Left lung (tissue), 10 donors: ENCODE data around the gene ZNF212. TPM values are rescaled to one million over a fixed set of nuclear protein-coding genes. Genes with fewer than 3 reads are reported as not detected.
A peak's percentile ranks its signal among the peaks of the same experiment; 100 is the strongest.
"Not testable (repeated sequence)": the region's sequence is repeated elsewhere in the genome, so short reads cannot be mapped to it uniquely, and the experiment has no call there.

Experiments used
- ATAC-seq: fragments of 200-7000 bp; cut with Tn5 transposase; one replicate; pipeline ENCODE4 v1.9.1; 2020; ENCODE audit warnings: moderate library complexity
- DNase-seq, 4 donors: peaks; one replicate each; pipeline ENCODE4 v3.0.0-alpha.2; 2013 to 2020
- H3K27ac ChIP-seq, 2 donors: fragments of 200-600 bp; sonication (generic) in 1 of 2; one replicate each; pipeline versions ENCODE4 v1.5.0 to v1.8.0; 2020 to 2021
- H3K27me3 ChIP-seq, 2 donors: fragments of 200-600 bp; sonication (generic) in 1 of 2; one replicate each; pipeline versions ENCODE4 v1.5.0 to v1.8.0; 2020 to 2021
- H3K36me3 ChIP-seq, 2 donors: fragments of 200-600 bp; sonication (generic) in 1 of 2; one replicate each; pipeline versions ENCODE4 v1.5.0 to v1.8.0; 2020 to 2021
- H3K4me1 ChIP-seq, 2 donors: fragments of 200-600 bp; one replicate each; pipeline ENCODE4 v1.8.0; 2021
- H3K4me3 ChIP-seq, 2 donors: fragments of 200-600 bp; sonication (generic) in 1 of 2; one replicate each; pipeline versions ENCODE4 v1.5.0 to v1.8.0; 2020 to 2021; ENCODE audit warnings: mild to moderate bottlenecking in 1 of 2
- H3K9me3 ChIP-seq, 2 donors: fragments of 200-600 bp; sonication (generic) in 1 of 2; one replicate each; pipeline versions ENCODE4 v1.5.0 to v1.8.0; 2020 to 2021
- intact Hi-C, 2 donors: fragments of 100-400 bp; cut with DNase I; formaldehyde crosslinking; loops; one replicate each; pipeline versions ENCODE4 v1.11.2 to v1.14.2; 2022
- polyA plus RNA-seq, 6 donors: library from polyadenylated mRNA; unstranded; fragments of 120-200 nt; gene quantifications; one replicate each; pipeline ENCODE4 v1.2.1, GENCODE V29; 2013; ENCODE audit not compliant: insufficient read length in 6 of 6
- total RNA-seq, 2 donors: library from RNA; stranded (reverse); fragmentation: NEBNext Ultra II Directional; extraction: Animal tissue kit (Norgen Biotek cat#: 25700); gene quantifications; one replicate each; pipeline ENCODE4 v1.2.1, GENCODE V29; 2021
- TF ChIP-seq, protein P1 (sequence below), 2 donors: fragments of 200-600 bp; sonication (generic) in 1 of 2; IDR thresholded peaks; one replicate each; pipeline versions ENCODE4 v1.5.0 to v1.8.0; 2021; ENCODE audit warnings: antibody characterized with exemption in 2 of 2
- donor health status: DM: no; HTN: yes; CAD: no.
- donor health status: DM: no; HTN: no; CAD: no.

ZNF212 gene
- total and polyA plus RNA-seq, 8 donors: 7.4 to 18.1 (median 16.0) TPM

DNA sequence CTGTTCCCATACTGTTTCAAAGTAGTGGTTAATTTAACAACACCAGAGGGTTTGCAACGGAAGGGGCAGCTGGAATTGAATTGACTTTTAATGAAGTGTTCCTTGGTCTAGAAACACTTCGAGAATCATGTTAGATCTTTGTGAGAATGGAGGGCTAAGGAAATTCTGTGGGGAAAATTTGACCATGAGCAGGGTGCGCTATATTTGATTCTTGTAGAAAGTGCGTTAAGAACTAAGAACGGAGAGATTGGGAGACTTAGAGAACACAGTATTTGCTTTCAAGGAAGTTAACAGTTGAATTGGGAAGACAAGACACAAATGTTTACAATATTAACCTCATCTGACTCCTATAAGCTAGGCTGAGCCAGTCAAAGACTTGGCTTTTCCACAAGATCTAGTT lies 1.2 kb downstream of the ZNF212 start:
- H3K4me1 ChIP-seq: peaks cover 9 to 21% of the 10 kb centered on the region in 2 donors
- ATAC-seq (no peak), DNase-seq (no peak)
- H3K27ac ChIP-seq: no peak overlapping the region
- peaks cover 0 to 3% of the 10 kb centered on the region in 2 donors for H3K9me3 ChIP-seq
- peak overlapping the region in 1 of 2 donors; percentile 82 for H3K4me3 ChIP-seq
- H3K36me3 ChIP-seq: no peaks in the 10 kb centered on the region
- intact Hi-C loops: no loop called here
- H3K27me3 ChIP-seq: peaks cover 0 to 8% of the 10 kb centered on the region in 2 donors
- TF ChIP-seq, protein P1, sequence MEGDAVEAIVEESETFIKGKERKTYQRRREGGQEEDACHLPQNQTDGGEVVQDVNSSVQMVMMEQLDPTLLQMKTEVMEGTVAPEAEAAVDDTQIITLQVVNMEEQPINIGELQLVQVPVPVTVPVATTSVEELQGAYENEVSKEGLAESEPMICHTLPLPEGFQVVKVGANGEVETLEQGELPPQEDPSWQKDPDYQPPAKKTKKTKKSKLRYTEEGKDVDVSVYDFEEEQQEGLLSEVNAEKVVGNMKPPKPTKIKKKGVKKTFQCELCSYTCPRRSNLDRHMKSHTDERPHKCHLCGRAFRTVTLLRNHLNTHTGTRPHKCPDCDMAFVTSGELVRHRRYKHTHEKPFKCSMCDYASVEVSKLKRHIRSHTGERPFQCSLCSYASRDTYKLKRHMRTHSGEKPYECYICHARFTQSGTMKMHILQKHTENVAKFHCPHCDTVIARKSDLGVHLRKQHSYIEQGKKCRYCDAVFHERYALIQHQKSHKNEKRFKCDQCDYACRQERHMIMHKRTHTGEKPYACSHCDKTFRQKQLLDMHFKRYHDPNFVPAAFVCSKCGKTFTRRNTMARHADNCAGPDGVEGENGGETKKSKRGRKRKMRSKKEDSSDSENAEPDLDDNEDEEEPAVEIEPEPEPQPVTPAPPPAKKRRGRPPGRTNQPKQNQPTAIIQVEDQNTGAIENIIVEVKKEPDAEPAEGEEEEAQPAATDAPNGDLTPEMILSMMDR (IDR thresholded peaks at IDR 0.05): no peak

DNA sequence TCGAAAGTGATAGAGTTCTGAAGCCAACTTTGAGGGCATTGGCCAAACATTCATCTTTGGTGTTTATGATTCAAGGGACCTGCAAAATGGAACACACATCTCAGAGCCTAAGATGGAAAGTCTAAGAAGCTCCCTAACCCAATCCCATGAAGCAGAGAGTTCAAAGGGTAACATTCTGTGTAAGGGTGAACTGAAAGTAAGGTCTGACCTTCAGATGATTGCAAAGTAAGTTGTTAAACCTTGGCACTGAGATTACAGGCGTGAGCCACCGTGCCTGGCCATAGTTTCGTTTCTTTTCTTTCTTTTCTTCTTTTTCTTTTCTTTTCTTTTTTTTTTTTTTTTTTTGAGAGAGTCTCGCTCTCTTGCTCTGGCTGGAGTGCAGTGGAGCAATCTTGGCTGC lies 2.2 kb downstream of the ZNF212 start:
- no peak overlapping the region for H3K4me3 ChIP-seq
- no peaks in the 10 kb centered on the region for H3K27me3 ChIP-seq
- no peaks in the 10 kb centered on the region for H3K36me3 ChIP-seq
- peaks cover 0 to 3% of the 10 kb centered on the region in 2 donors for H3K9me3 ChIP-seq
- TF ChIP-seq, protein P1 (IDR thresholded peaks at IDR 0.05): no peak
- intact Hi-C loops: no loop called here
- no peak overlapping the region for H3K27ac ChIP-seq
- H3K4me1 ChIP-seq: peaks cover 9 to 21% of the 10 kb centered on the region in 2 donors
- ATAC-seq (no peak), DNase-seq (no peak)

DNA sequence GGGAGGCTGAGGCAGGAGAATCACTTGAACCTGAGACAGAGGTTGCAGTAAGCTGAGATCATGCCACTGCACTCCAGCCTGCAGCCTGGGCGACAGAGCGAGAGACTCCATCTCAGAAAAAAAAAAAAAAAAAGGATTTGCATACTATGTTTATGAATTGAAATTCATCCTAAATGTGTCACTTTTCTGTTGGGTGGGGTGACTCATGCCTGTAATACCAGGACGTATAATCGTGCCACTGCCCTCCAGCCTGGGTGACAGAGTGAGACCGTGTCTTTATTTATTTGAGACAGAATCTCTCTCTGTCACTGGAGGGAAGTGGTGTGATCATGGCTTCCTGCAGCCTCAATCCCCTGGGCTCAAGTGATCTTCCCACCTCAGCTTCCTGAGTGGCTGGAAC lies 5.8 kb downstream of the ZNF212 start:
- Histone ChIP-seq H3K4me1 (peaks cover 9 to 12% of the 10 kb centered on the region in 2 donors), H3K36me3 (peaks cover 0 to 6% of the 10 kb centered on the region in 2 donors), H3K27ac (no peak overlapping the region), H3K27me3 (no peaks in the 10 kb centered on the region), H3K9me3 (peaks cover 0 to 3% of the 10 kb centered on the region in 2 donors), H3K4me3 (no peak overlapping the region)
- intact Hi-C loops: no loop called here
- TF ChIP-seq, protein P1 (IDR thresholded peaks at IDR 0.05): no peak
- ATAC-seq (no peak), DNase-seq (no peak)

DNA sequence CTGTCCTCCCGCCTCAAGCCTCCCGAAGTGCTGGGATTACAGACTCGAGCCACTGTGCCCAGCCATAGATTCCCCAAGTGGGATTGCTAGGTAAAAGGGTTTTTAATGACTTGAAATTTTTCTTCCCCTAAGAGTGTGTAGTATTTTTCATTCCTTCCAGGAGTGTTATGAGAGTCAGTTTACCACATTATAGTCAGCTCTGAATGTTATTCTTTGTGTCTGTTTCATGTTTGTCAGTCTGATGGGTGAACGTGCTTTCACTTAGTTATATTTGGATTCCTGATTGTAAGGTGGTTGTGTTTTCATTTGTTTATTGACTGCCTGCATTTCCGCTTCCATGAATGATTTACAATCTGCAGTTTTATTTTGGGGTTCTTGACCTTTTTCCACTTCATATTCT lies 6.3 kb downstream of the ZNF212 start:
- Histone ChIP-seq H3K9me3 (peaks cover 0 to 3% of the 10 kb centered on the region in 2 donors), H3K4me3 (no peak overlapping the region), H3K4me1 (peaks cover 4 to 7% of the 10 kb centered on the region in 2 donors), H3K27me3 (no peaks in the 10 kb centered on the region), H3K27ac (no peak overlapping the region), H3K36me3 (peaks cover 0 to 11% of the 10 kb centered on the region in 2 donors)
- TF ChIP-seq, protein P1 (IDR thresholded peaks at IDR 0.05): no peak
- DNase-seq (no peak), ATAC-seq (no peak)
- intact Hi-C loops: no loop called here

DNA sequence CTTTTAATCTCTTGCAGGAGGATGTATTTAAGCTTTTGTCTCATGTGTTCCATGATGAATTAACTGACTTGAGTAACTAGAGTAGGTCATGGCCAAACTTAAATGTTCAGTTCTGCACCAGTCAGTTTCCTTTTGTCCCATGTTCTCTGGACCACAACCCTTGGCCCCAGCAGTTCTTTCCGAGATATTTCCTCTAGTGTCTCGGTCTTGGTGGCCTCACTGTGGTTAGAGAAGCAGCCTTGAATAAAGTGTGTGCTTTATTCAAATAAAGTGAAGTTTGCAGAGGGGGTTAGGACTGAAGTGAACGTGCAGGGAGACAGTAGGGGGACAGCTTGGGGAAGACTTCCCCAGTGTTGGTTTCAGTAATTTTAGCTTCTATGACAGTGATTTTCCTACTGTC lies 9.3 kb downstream of the ZNF212 start:
- no peaks in the 10 kb centered on the region for H3K4me1 ChIP-seq
- no peaks in the 10 kb centered on the region for H3K9me3 ChIP-seq
- no peak for DNase-seq
- TF ChIP-seq, protein P1 (IDR thresholded peaks at IDR 0.05): no peak
- intact Hi-C loops: no loop called here
- no peak overlapping the region for H3K4me3 ChIP-seq
- H3K27ac ChIP-seq: no peak overlapping the region
- no peak for ATAC-seq
- H3K27me3 ChIP-seq: no peaks in the 10 kb centered on the region
- peaks cover 0 to 41% of the 10 kb centered on the region in 2 donors for H3K36me3 ChIP-seq

DNA sequence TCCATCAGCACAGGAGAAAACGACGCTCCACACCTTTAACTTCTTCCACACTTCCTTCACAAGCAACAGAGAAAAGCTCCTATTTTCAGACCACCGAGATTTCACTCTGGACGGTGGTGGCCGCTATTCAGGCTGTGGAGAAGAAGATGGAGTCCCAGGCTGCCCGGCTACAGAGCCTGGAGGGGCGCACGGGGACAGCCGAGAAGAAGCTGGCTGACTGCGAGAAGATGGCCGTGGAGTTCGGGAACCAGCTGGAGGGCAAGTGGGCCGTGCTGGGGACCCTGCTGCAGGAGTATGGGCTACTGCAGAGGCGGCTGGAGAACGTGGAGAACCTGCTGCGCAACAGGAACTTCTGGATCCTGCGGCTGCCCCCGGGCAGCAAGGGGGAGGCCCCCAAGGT lies 10.7 kb downstream of the ZNF212 start:
- DNase-seq: peak in 1 of 4 donors; percentile 61
- intact Hi-C loops, ATAC-seq, H3K4me1 ChIP-seq, H3K4me3 ChIP-seq, H3K9me3 ChIP-seq, H3K27ac ChIP-seq, H3K27me3 ChIP-seq: not testable (repeated sequence)
- peaks cover 0 to 55% of the 10 kb centered on the region in 2 donors for H3K36me3 ChIP-seq

DNA sequence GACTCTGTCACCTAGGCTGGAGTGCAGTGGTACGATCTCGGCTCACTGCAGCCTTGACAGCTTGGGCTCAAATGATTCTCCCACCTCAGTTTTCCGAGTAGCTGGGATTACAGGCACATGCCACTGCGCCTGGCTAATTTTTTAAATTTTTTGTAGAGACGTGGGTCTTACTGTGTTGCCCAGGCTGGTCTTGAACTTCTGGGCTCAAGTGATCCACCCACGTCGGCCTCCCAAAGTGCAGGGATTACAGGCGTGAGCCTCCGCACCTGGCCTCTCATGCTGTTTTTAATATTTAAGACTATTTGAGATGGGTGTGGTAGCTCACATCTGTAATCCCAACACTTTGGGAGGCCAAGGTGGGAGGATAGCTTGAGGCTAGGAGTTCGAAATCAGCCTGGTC lies 12.1 kb downstream of the ZNF212 start:
- intact Hi-C loops, H3K4me3 ChIP-seq, ATAC-seq, H3K27ac ChIP-seq, H3K9me3 ChIP-seq, H3K27me3 ChIP-seq, DNase-seq, H3K4me1 ChIP-seq: not testable (repeated sequence)
- H3K36me3 ChIP-seq: peaks cover 0 to 68% of the 10 kb centered on the region in 2 donors
